Spleen (tissue), 11 donors: Measurements from ENCODE around the gene FKBP1C. TPM values are rescaled to one million over a fixed set of nuclear protein-coding genes. Genes with fewer than 3 reads are reported as not detected.
"Not testable (repeated sequence)": the region's sequence is repeated elsewhere in the genome, so short reads cannot be mapped to it uniquely, and the experiment has no call there.

Experiments used
- DNase-seq: peaks from one replicate; pipeline ENCODE4 v3.0.0-alpha.2; 2020
- H3K27ac ChIP-seq, 8 donors: fragments of 200-600 bp; sonication (generic) in 7 of 8; 1 replicate in 4 of 8; 2 replicates in 4 of 8; pipeline versions ENCODE4 v1.5.0 to v1.8.0; 2016 to 2021; ENCODE audit warnings: inconsistent platforms in 4 of 8, mild to moderate bottlenecking in 4 of 8, moderate library complexity in 1 of 8
- H3K27me3 ChIP-seq, 7 donors: fragments of 200-600 bp; sonication (generic) in 6 of 7; replicated peaks in 1 of 7; 1 replicate in 4 of 7; 2 replicates in 3 of 7; pipeline versions ENCODE4 v1.5.0 to v1.8.0; 2016 to 2021; ENCODE audit warnings: inconsistent platforms in 3 of 7, mild to moderate bottlenecking in 1 of 7
- H3K36me3 ChIP-seq, 6 donors: fragments of 200-600 bp; sonication (generic) in 5 of 6; 1 replicate in 4 of 6; 2 replicates in 2 of 6; pipeline versions ENCODE4 v1.5.0 to v1.8.0; 2016 to 2021; ENCODE audit warnings: inconsistent platforms in 2 of 6
- H3K4me1 ChIP-seq, 6 donors: fragments of 200-600 bp; sonication (generic) in 5 of 6; 1 replicate in 3 of 6; 2 replicates in 3 of 6; pipeline versions ENCODE4 v1.5.0 to v1.8.0; 2016 to 2021; ENCODE audit warnings: inconsistent platforms in 3 of 6
- H3K4me3 ChIP-seq, 8 donors: fragments of 200-600 bp; sonication (generic) in 7 of 8; 1 replicate in 4 of 8; 2 replicates in 4 of 8; pipeline versions ENCODE4 v1.5.0 to v1.8.0; 2016 to 2021; ENCODE audit warnings: inconsistent platforms in 4 of 8, mild to moderate bottlenecking in 4 of 8, moderate library complexity in 2 of 8
- H3K9me3 ChIP-seq, 8 donors: fragments of 200-600 bp; sonication (generic) in 7 of 8; 1 replicate in 4 of 8; 2 replicates in 4 of 8; pipeline versions ENCODE4 v1.5.0 to v1.8.0; 2016 to 2021; ENCODE audit warnings: inconsistent platforms in 4 of 8
- CTCF ChIP-seq, 11 experiments: fragments of 200-600 bp in 7 of 11; fragments of 450-650 bp in 4 of 11; sonication (generic) in 4 of 11; IDR thresholded peaks in 8 of 11; conservative IDR thresholded peaks in 3 of 11; 1 replicate in 7 of 11; 2 replicates in 4 of 11; pipeline versions ENCODE4 v1.4.0 to v1.8.0; 2016 to 2021; ENCODE audit warnings: antibody characterized with exemption in 11 of 11, inconsistent platforms in 4 of 11, mild to moderate bottlenecking in 1 of 11
- POLR2A ChIP-seq, 3 donors: fragments of 450-650 bp; IDR thresholded peaks; one replicate each; pipeline ENCODE4 v1.5.1; 2017; ENCODE audit warnings: antibody characterized with exemption in 3 of 3, mild to moderate bottlenecking in 1 of 3
- POLR2AphosphoS5 ChIP-seq, 3 donors: sonication (generic); formaldehyde crosslinking; IDR thresholded peaks; one replicate each; pipeline ENCODE4 v1.5.1; 2017; ENCODE audit warnings: antibody characterized with exemption in 3 of 3
- WGBS, 5 donors: extraction: QIAGEN DNeasy Blood & Tissue Kit in 3 of 5; methylation state at CpG; one replicate each; pipeline versions ENCODE4 v1.1.5 to v1.1.7; 2013 to 2018; 5-methylcytosine and 5-hydroxymethylcytosine counted together
- intact Hi-C: fragments of 100-400 bp; cut with DNase I; formaldehyde crosslinking; loops from one replicate; pipeline ENCODE4 v1.15.0; 2023; ENCODE audit warnings: low total_unique reads
- polyA plus RNA-seq, 3 donors: library from polyadenylated mRNA; stranded (reverse); fragments of 200-250 nt; gene quantifications; one replicate each; pipeline ENCODE4 v1.2.1, GENCODE V29; 2013
- total RNA-seq, 7 donors: library from RNA; depleted of rRNA in 3 of 7; stranded (reverse); fragments of >200 nt in 3 of 7; fragmentation: NEBNext Ultra II Directional in 4 of 7; extraction: Animal tissue kit (Norgen Biotek cat#: 25700) in 4 of 7; gene quantifications; one replicate each; pipeline versions ENCODE4 v1.1.0 to v1.2.1, GENCODE V29; 2016 to 2021
- donor health status: healthy with polysubstance abuse.
- donor health status: DM: no; HTN: no; CAD: no; lungs with moderate emphysema.
- donor health status: DM: no; HTN: no; CAD: no.
- donor health status: Bipolar disorder and iron deficiency.
- donor health status: healthy.
- donor health status: DM: no; HTN: no; CAD: no.
- donor health status: DM: yes; HTN: yes; CAD: no.

Gene FKBP1C
- total and polyA plus RNA-seq, 10 donors = 0.26 to 1.4 (median 0.71) TPM; not detected in 2

GRCh38 chr6:63213325-63213724, 2.1 kb downstream of the FKBP1C start:
- intact Hi-C loops = no loop called here
- no peaks in the 10 kb centered on the region for H3K36me3 ChIP-seq
- H3K4me1 ChIP-seq = no peaks in the 10 kb centered on the region
- no peak for DNase-seq
- H3K4me3 ChIP-seq = no peak overlapping the region
- no peak for TF ChIP-seq POLR2AphosphoS5 (IDR thresholded peaks at IDR 0.05)
- no peak for TF ChIP-seq POLR2A (IDR thresholded peaks at IDR 0.05)
- no peak for TF ChIP-seq CTCF (IDR thresholded peaks at IDR 0.05 in 8 of 11, conservative IDR thresholded peaks at IDR 0.05 in 3 of 11)
- H3K27me3 ChIP-seq = no peaks in the 10 kb centered on the region
- peaks cover 0 to 47% (median 26%) of the 10 kb centered on the region in 8 donors for H3K9me3 ChIP-seq
- H3K27ac ChIP-seq = no peak overlapping the region
- 85 to 92% (median 89%) methylated on average over 2 of the region's 2 CpGs for WGBS, 5 donors

DNA sequence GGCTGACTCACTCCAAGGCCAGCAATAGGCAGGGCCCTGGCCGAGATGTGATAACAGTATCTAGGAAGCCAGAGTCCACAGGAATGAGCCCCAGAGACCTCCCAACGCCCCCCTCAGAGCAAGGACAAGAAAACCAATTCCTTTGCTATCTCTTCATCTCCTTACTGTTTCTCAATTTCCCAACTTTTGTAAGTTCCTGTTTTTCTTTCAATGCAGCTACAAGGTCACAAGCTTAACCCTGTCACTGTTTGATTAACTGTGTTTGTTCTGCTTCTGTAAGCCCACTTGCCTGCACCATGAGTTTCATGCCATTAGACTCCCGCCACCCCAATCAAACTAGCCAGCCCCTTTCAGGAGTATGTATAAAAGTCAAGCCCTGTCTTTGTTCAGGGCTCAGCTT, 3.5 kb downstream of the FKBP1C start:
- no peak overlapping the region for H3K27ac ChIP-seq
- H3K4me3 ChIP-seq = no peak overlapping the region
- H3K27me3 ChIP-seq = no peaks in the 10 kb centered on the region
- intact Hi-C loops = no loop called here
- TF ChIP-seq CTCF (IDR thresholded peaks at IDR 0.05 in 8 of 11, conservative IDR thresholded peaks at IDR 0.05 in 3 of 11) = no peak
- no peak for TF ChIP-seq POLR2AphosphoS5 (IDR thresholded peaks at IDR 0.05)
- no peak for TF ChIP-seq POLR2A (IDR thresholded peaks at IDR 0.05)
- WGBS, 5 donors = 28 to 52% (median 42%) methylated on average over 3 of the region's 3 CpGs
- H3K36me3 ChIP-seq = no peaks in the 10 kb centered on the region
- no peaks in the 10 kb centered on the region for H3K4me1 ChIP-seq
- no peak for DNase-seq
- H3K9me3 ChIP-seq = peaks cover 0 to 44% (median 26%) of the 10 kb centered on the region in 8 donors

DNA sequence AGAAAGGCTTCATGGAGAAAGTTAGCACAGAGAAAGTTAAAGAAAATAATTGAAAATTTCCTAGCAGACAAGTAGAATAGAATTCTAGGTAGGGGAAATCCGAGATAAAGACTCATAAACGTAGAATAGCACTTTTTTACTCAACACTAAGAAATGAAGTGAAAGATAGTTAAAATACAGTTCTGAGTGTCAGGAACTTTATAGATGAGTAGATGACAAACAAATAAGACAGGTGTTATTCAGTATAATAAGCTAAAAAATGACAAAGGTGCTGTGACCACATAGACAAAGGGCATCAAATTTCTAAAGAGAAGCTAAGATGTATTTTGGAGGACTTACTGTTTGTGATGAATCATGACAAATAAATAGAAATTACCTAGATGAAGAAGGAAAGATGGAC, 12.9 kb downstream of the FKBP1C start:
- H3K27me3 ChIP-seq = no peaks in the 10 kb centered on the region
- H3K27ac ChIP-seq = no peak overlapping the region
- no peak overlapping the region for H3K4me3 ChIP-seq
- no peak for DNase-seq
- H3K9me3 ChIP-seq = peaks cover 0 to 11% (median 3%) of the 10 kb centered on the region in 8 donors
- intact Hi-C loops = no loop called here
- no peaks in the 10 kb centered on the region for H3K36me3 ChIP-seq
- WGBS, 5 donors = 58 to 76% (median 63%) methylated on average over 2 of the region's 2 CpGs
- no peak for TF ChIP-seq POLR2A (IDR thresholded peaks at IDR 0.05)
- H3K4me1 ChIP-seq = no peaks in the 10 kb centered on the region

GRCh38 chr6:63225987-63226386, 14.7 kb downstream of the FKBP1C start:
- WGBS, 5 donors = 61 to 66% (median 62%) methylated on average over 4 of the region's 4 CpGs
- DNase-seq, H3K4me1 ChIP-seq, intact Hi-C loops, H3K36me3 ChIP-seq, H3K27ac ChIP-seq, H3K4me3 ChIP-seq, H3K27me3 ChIP-seq: not testable (repeated sequence)
- peaks cover 0 to 12% (median 5%) of the 10 kb centered on the region in 8 donors for H3K9me3 ChIP-seq

DNA sequence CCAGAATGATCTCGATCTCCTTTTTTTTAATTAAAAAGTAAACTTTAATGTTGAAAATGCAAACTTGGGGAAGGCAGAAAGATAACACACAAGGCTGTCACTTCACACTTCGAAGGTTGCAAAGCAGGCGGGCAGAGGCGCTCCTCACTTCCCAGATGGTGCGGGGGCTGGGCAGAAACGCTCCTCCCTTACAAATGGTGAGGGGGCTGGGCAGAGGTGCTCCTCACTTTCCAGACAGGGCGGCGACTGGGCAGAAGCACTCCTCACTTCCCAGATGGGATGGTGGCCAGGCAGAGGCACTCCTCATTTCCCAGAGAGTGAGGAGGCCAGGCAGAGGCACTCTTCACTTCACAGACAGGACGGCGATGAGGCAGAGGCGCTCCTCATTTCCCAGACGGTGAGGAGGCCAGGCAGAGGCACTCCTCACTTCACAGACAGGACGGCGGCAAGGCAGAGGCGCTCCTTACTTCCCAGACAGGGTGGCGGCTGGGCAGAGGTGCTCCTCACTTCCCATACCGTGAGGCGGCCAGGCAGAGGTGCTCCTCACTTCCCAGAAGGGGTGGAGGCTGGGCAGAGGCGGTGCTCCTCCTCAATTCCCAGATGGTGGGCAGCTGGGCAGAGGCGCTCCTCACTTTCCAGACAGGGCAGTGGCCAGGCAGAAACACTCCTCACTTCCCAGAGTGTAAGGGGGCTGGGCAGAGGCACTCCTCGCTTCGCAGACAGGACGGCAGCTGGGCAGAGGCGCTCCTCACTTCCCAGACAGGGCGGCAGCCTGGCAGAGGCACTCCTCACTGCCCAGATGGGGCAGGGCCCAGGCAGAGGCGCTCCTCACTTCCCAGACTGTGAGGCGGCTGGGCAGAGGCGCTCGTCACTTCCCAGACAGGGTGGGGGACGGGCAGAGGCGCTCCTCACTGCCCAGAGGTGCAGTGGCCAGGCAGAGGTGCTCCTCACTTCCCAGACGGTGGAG, 16.9 kb downstream of the FKBP1C start:
- H3K36me3 ChIP-seq, H3K4me1 ChIP-seq, H3K27ac ChIP-seq, H3K27me3 ChIP-seq, intact Hi-C loops, H3K4me3 ChIP-seq: not testable (repeated sequence)
- 81 to 91% (median 90%) methylated on average over 22 to 32 of the region's 32 CpGs for WGBS, 5 donors
- DNase-seq = peak; percentile 71
- H3K9me3 ChIP-seq = peaks cover 0 to 18% (median 5%) of the 10 kb centered on the region in 8 donors

GRCh38 chr6:63230027-63230426, 18.8 kb downstream of the FKBP1C start:
- intact Hi-C loops, DNase-seq, H3K27ac ChIP-seq, H3K27me3 ChIP-seq, H3K36me3 ChIP-seq, H3K4me3 ChIP-seq, H3K4me1 ChIP-seq: not testable (repeated sequence)
- H3K9me3 ChIP-seq = peaks cover 0 to 18% (median 5%) of the 10 kb centered on the region in 8 donors
- WGBS, 5 donors = 77 to 92% (median 89%) methylated on average over 11 to 13 of the region's 13 CpGs

GRCh38 chr6:63230511-63230910, 19.2 kb downstream of the FKBP1C start:
- whole genome bisulfite sequencing, 5 donors = 45 to 85% (median 75%) methylated on average over 4 to 12 of the region's 12 CpGs
- H3K36me3 ChIP-seq, H3K27me3 ChIP-seq, H3K4me3 ChIP-seq, DNase-seq, H3K27ac ChIP-seq, intact Hi-C loops, H3K4me1 ChIP-seq: not testable (repeated sequence)
- H3K9me3 ChIP-seq = peaks cover 0 to 23% (median 7%) of the 10 kb centered on the region in 8 donors
